Measurements from ENCODE around the gene MIPEP.
A peak's percentile ranks its signal among the peaks of the same experiment; 100 is the strongest.

DNA sequence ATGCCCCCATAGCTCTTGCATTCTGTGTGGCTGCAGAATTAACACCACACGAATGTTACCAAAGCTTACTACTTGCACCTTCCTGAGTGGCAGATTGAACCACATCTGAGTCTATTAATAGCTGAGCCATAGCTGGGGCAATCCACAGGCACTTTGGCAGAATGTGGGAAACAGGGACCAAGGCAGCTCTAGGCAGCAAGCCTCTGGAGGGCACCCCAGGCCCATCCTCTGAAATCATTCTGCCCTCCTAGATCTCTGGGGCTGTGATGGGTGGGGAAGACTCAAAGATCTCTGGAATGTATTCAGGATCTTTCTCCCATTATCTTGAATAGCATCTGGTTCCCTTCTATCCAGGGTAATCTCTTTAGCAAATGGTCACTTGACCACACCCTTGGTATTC, 179.7 kb downstream of the MIPEP start:
- TF ChIP-seq, protein P1, sequence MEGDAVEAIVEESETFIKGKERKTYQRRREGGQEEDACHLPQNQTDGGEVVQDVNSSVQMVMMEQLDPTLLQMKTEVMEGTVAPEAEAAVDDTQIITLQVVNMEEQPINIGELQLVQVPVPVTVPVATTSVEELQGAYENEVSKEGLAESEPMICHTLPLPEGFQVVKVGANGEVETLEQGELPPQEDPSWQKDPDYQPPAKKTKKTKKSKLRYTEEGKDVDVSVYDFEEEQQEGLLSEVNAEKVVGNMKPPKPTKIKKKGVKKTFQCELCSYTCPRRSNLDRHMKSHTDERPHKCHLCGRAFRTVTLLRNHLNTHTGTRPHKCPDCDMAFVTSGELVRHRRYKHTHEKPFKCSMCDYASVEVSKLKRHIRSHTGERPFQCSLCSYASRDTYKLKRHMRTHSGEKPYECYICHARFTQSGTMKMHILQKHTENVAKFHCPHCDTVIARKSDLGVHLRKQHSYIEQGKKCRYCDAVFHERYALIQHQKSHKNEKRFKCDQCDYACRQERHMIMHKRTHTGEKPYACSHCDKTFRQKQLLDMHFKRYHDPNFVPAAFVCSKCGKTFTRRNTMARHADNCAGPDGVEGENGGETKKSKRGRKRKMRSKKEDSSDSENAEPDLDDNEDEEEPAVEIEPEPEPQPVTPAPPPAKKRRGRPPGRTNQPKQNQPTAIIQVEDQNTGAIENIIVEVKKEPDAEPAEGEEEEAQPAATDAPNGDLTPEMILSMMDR (optimal IDR thresholded peaks at IDR 0.05 in 1 of 3, IDR thresholded peaks at IDR 0.05 in 1 of 3, conservative IDR thresholded peaks at IDR 0.05 in 1 of 3; ENCODE audit: extremely low read depth in 1 of 3, insufficient read depth in 2 of 3, low read length in 3 of 3): peak in 1 of 3 experiments; percentile 36
- TF ChIP-seq EZH2 (IDR thresholded peaks at IDR 0.05; ENCODE audit: low read length): no peak
